GM18520 (cell line): ENCODE data around the gene RAX2.

ENCODE experiments used
- ATAC-seq: cut with Tn5 transposase; IDR thresholded peaks from one replicate; pipeline ENCODE4 v1.9.1; 2021; ENCODE audit not compliant: unreplicated experiment

The RAX2 gene

DNA sequence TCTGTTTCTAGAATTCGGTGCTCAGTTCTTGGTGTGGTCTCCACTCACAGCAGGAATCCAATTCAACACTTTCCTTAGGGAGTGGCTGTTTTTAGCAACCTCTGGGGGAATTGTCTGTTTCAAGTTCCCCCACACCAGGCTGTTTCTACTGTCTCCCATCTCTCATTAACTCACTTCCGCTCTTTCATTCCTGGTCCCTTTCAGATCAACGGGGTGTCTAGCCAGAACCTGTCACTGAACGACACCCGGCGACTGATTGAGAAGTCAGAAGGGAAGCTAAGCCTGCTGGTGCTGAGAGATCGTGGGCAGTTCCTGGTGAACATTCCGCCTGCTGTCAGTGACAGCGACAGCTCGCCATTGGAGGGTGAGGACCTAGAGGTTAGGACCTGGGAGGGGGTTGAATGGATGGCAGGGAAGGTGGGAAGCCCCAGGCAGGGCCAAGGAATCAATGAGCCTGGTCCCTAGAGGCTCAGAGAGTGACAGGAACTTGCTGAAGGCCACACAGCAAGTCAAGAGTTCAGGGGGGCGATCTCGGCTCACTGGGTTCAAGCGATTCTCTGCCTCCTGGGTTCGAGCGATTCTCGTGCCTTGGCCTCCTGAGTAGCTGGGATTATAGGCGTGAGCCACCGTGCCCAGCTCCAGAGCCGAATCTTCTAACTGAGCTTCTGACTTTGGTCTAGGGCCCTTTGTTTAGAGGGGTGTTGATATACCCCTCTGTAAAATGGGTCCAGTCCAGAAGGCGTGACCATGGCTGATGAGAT is 38.3 kb downstream of the RAX2 start:
- no peak for ATAC-seq

DNA sequence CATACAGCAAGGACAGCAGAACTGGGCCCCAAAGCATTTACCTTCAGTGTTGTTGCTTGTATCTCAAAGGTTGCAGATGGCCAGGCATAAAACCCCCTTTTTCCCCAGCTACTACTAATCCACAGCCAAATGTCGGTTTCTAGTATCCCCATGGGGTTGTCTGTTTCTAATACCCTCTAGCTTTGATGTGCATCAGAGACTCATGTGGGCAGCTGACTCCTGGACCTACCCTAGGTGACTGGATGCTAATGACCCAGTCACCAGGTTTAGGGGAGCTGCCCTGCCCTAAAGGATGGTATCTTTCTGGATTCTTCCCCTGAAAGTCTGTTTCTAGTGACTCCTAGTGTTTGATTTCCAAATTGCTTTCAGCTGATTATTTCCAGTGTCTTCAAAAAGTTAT is 39.9 kb downstream of the RAX2 start:
- ATAC-seq = no peak

DNA sequence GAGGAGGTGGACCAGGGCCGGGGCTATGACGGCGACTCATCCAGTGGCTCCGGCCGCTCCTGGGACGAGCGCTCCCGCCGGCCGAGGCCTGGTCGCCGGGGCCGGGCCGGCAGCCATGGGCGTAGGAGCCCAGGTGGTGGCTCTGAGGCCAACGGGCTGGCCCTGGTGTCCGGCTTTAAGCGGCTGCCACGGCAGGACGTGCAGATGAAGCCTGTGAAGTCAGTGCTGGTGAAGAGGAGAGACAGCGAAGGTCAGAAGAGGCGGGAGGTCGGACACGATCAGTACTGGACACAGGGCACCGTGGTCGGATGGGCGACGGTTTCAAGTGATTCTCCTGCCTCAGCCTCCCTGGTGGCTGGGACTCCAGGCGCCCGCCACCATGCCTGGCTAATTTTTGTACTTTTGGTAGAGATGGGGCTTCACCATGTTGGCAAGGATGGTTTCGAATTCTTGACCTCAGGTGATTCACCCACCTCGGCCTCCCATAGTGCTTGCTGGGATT is 41.5 kb downstream of the RAX2 start:
- ATAC-seq = no peak

DNA sequence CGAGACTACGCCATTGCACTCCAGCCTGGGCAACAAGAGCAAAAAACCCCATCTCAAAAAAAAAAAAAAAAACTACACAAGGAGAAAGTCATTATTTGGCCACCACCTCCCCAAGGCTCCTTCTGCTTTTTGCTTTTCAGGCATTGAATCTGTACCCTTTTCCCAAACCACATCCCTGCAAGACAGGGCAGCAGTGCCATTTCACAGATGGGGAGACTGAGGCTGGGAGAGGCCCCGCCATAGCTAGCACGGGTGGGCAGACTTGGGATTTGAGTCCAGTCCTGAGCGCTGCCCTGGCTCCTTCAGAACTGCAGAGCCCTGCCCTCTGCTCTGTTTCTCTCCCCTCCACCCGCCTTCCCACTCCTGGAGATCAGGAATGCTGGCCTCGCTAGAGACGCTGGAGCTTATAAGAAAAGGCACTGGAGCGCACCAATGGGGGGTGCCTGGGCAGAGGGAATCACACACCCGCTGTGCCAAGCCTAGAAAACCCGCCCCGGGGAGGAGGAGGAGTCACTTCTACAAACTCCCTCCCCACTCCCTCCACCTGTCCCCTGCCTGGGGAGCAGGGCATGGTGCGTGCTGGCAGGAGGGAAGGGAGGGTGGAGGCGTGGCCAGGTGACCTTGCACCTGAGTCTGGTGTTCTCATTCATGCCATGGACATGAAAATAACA is 46.3 kb downstream of the RAX2 start:
- ATAC-seq = no peak

DNA sequence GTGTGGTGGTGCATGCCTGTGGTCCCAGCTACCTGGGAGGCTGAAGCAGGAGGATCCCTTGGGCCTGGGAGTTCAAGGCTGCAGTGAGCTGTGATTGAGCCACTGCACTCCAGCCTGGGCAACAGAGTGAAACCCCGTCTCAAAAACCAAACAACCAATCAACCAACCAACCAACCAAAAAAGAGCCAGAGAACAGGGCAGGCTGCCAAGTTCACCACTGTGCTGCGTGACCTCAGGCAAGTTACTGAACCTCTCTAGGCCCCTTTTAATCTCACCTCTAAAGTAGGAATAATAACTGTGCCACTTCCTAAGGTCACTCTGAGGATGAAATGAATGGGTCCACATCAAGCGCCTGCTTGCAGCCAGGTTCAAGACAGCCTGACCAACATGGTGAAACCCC is 46.9 kb downstream of the RAX2 start:
- ATAC-seq = no peak

DNA sequence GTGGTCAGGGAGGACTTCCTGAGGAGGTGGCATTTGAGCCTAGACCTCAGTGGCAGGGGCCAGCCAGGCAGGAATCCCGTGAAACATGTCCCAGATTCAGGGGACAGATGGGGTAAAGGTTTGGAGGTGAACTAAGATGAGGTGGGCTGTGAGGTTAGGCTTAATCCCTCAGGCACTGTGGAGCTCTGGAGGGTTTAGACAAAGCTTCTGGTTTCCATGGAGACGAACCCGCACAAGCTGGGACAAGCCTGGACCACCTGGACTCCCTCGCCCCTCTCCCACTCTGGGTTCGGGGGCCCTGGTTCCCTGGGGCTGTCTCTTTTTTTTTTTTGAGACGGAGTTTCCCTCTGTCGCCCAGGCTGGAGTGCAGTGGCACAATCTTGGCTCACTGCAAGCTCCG is 48.1 kb downstream of the RAX2 start:
- ATAC-seq = no peak

DNA sequence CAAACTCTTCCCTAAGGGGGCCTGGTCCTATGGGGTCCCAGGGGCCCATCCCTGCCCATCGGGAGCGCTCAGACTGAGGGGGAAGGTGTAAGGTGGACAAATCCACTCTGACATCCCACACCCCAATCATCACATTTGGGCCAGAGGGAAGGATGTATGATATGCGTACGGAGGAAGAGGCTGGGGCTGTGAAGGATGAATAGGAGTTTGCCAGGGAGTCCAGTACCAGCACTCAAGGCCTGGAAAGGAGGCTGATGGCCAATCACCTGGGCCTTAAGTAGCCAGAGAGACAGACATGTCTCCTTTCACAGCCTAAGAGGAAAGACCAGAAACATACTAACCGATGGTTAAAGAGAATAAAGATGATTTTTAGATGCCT is 48.9 kb downstream of the RAX2 start:
- ATAC-seq = no peak

DNA sequence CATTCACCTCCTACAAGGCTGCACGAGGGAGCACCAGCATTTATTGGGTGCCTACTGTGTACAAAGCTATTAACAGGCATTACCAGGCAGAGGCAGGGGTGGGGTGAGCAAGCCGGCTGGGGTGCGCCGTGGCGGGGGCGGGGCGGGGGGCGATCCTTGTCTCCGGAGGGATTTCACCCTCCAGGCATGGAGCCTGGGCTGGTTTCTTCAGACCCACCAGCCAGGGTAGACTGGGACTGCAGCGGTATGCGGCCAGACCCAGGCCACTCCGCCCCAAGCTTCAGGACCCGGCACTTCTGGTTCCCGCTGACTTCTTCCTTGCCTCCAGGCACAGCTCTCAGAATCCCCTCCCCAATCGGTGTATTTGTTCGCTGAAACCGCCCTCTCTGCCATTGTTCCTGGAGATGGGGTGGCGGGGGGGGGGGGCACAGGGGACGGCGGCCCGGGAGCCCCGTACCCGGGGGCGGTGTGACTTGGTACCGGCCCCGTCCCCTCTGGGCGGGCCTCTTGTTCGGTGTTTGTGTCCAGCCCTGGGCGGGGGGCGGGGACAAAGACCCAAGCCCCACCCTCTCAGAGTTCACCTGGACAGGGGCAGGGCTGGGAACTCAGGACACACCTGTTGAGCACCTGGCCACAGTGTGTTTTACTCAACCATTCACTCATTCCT is 49.5 kb downstream of the RAX2 start:
- ATAC-seq = no peak

DNA sequence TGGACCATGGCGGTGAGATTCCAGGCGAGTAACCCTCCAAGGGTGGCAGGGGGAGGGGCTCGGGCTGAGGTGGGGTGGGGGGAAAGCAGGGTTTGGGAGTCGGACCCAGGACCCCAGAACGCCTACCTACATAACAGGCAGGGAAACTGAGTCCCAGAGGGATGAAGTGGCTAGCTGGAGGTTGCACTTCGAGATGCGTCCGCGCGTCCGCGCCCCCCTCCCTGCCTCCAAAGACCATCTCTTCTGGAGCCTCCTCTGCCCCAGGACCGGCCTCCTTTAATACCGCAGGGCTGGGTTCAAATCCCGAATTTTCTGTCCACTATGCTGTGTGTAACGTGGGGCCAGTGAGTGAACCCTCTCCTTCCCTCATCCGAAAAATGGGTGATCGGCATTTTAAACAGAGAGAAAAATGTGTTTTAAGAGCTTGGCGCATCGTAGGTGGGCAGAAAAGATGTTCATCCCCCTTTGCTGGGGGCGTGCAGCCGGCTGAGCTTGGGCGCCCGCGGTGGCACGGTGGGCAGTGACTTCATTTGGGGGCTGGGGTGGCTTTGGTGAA is 50.1 kb downstream of the RAX2 start:
- no peak for ATAC-seq

DNA sequence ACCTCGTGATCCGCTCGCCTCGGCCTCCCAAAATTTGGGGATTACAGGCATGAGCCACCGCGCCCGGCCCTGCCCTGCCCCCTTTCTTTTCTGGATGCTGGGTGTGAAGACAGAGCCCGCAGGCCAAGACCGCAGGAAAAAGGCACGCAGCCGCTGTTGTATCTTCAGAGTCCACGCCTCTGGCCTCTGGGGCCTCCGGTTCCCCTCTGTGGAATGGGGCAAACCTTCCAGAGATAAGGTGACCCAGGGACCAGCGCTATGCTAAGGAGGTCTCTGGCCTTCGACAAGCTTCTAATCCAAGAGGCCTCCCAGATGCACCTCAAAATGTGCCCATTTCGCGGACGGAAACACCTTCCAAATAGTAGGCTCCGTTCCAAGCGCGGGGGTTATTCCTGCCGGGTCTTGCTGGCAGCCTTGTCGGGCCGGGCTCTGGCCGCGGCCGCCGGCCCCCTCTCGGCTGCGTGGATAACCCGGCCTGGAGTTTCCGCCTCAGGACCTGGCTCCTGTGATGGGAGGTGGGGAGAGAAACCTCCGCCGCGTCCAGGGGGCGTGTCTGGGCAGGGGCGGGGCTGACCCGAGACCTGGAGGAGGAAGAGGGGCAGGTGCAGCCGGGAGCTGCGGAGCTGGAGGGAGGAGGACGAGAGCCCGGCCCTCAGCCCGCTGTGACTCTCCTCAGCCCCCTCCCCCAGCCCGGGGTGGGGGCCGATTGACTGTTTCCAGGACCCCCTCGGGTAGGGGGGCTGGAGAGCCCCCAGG is 50.7 kb downstream of the RAX2 start:
- ATAC-seq = no peak

DNA sequence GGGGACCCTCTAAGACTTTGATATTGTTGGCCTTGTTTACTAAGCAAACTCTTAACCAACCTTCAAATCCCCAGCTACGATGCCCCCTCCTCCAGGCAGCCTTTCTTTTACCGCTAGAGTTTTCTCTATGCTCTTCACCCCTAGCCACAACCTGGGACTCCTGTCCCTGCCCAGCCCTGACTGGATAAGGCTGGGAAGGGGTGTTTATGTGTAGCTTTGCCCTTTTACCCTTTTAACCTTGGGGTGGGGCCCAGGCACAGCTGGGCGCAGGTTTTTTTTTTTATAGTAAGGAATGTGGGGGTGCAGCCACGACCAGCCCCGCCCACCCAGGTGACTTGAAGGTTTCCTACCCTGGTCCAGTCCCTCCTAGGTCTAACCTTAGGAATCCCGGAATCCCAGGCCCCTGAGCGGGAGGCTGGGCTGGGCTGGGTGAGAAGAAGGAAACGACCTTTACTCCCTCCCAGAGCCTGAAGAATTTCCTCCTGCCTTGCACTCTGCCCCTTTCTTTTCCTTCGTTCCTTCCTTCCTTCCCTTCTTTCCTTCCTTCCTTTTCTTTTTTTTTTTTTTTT is 51.6 kb downstream of the RAX2 start:
- ATAC-seq = no peak

DNA sequence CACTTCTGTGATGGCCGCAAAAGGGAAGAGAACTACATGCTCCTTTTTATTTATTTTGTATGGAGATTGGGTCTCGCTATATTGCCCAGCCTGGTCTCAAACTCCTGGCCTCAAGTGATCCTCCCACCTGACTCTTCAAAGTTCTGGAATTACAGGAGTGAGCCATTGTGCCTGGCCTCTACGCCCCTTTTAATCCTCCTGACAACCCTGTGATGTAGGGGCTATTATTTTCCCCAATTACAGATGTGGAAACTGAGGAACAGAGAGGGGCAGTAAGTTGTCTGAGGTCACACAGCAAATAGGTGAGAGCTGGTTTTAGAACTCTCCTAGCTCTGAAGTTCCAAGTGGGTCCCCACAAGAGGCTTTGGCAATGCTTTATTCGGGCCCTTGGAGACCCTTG is 52.2 kb downstream of the RAX2 start:
- ATAC-seq = no peak
